Prostate gland (tissue), 2 donors: ENCODE results near the gene CD70.

ENCODE experiments used
- CTCF ChIP-seq, 4 experiments: fragments of 200-600 bp in 2 of 4; fragments of 450-650 bp in 2 of 4; sonication (generic) in 2 of 4; IDR thresholded peaks; 1 replicate in 3 of 4; 2 replicates in 1 of 4; pipeline ENCODE4 v1.5.1; 2016 to 2019; ENCODE audit warnings: antibody characterized with exemption in 4 of 4, mild to moderate bottlenecking in 2 of 4, moderate library complexity in 2 of 4
- POLR2A ChIP-seq: fragments of 450-650 bp; IDR thresholded peaks from one replicate; pipeline ENCODE4 v1.6.1; 2016; ENCODE audit warnings: antibody characterized with exemption, mild to moderate bottlenecking
- POLR2AphosphoS5 ChIP-seq: sonication (generic); formaldehyde crosslinking; IDR thresholded peaks from one replicate; pipeline ENCODE4 v1.6.1; 2017; ENCODE audit warnings: antibody characterized with exemption

GRCh38 chr19:6587093-6587820 lies 3.7 kb downstream of the CD70 start:
- TF ChIP-seq POLR2A (no peak), CTCF (IDR thresholded peaks at IDR 0.05) (no peak), POLR2AphosphoS5 (no peak)
